C4-2B (cell line): ENCODE results near the gene SORCS2.

Experiments
- CTCF ChIP-seq: fragments of 450-650 bp; conservative IDR thresholded peaks from 2 replicates; pipeline ENCODE4 v1.5.1; 2017; ENCODE audit warnings: mild to moderate bottlenecking
- ZFX ChIP-seq: fragments of 450-650 bp; IDR thresholded peaks from 2 replicates; pipeline ENCODE4 v1.6.1; 2017

DNA sequence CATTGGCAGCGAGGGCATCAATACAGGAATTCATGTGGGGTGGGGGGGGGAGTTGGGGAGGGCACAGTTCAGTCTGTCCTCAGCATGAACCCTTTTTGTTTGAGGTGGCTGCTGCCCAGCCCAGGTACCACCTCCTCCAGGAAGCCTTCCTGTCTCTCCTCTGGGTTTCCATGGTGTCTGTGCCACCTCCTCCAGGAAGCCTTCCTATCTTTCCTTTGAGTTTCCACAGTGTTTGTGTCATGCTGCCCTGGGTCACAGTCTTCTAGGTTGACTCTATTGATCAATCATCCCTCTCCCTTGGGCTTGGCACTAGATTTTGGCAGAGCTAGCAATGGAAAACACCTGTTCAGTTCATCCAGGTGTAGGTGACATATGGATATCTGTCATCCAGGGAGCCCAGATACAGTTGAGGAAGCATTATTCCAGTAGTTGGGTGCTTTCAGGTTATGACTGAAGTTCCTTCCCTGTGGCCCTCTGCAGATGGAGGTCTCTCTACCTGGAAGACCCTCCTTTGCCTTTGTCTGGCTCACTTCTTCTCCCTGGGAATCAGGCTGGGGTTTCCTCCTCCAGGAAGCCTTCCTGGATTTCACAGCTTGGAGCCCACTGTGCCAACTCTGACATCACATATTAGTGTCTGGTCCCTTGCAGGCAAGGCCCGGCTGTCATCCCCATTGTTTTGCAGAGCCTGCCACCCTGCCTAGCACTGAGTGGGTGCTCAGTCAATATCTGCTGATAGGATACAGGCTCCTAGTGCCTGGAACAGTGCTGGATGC lies 96.6 kb downstream of the SORCS2 start:
- TF ChIP-seq CTCF: no peak
- TF ChIP-seq ZFX: no peak
